D341Med (cell line): ENCODE results near the gene ZNF638.

Experiments used
- DNase-seq: peaks from one replicate; pipeline ENCODE4 v3.0.0; 2012; ENCODE audit warnings: low spot score

Gene ZNF638

GRCh38 chr2:71336802-71337201 is 5.2 kb downstream of the ZNF638 start:
- DNase-seq = no peak

GRCh38 chr2:71337776-71338175 is 6.2 kb downstream of the ZNF638 start:
- no peak for DNase-seq

GRCh38 chr2:71339685-71340084 is 8.1 kb downstream of the ZNF638 start:
- no peak for DNase-seq

GRCh38 chr2:71340176-71340575 is 8.6 kb downstream of the ZNF638 start:
- DNase-seq = no peak

GRCh38 chr2:71341645-71342044 is 10.1 kb downstream of the ZNF638 start:
- no peak for DNase-seq

- no peak for DNase-seq
Observed at GRCh38 chr2:71346065-71346464, 14.5 kb downstream of the ZNF638 start.

- no peak for DNase-seq
Observed at GRCh38 chr2:71347517-71347916, 15.9 kb downstream of the ZNF638 start.

GRCh38 chr2:71348302-71348701 is 16.7 kb downstream of the ZNF638 start:
- DNase-seq = no peak

GRCh38 chr2:71353248-71353647 is 21.7 kb downstream of the ZNF638 start:
- no peak for DNase-seq

GRCh38 chr2:71358931-71359671 is 27.5 kb downstream of the ZNF638 start:
- no peak for DNase-seq

- no peak for DNase-seq
Observed at GRCh38 chr2:71360434-71360975, 28.9 kb downstream of the ZNF638 start.

GRCh38 chr2:71361631-71362030 is 30.0 kb downstream of the ZNF638 start:
- no peak for DNase-seq

- no peak for DNase-seq
Observed at GRCh38 chr2:71362447-71362846, 30.9 kb downstream of the ZNF638 start.

GRCh38 chr2:71370015-71370414 is 38.4 kb downstream of the ZNF638 start:
- no peak for DNase-seq

GRCh38 chr2:71372042-71372441 is 40.5 kb downstream of the ZNF638 start:
- DNase-seq = no peak

- no peak for DNase-seq
Observed at GRCh38 chr2:71379086-71379485, 47.5 kb downstream of the ZNF638 start.

- DNase-seq = no peak
Observed at GRCh38 chr2:71380665-71381064, 49.1 kb downstream of the ZNF638 start.

- DNase-seq = no peak
Observed at GRCh38 chr2:71385012-71385411, 53.4 kb downstream of the ZNF638 start.

GRCh38 chr2:71388214-71388613 is 56.6 kb downstream of the ZNF638 start:
- DNase-seq = no peak

- DNase-seq = no peak
Observed at GRCh38 chr2:71389384-71390072, 57.9 kb downstream of the ZNF638 start.

GRCh38 chr2:71393216-71393615 is 61.6 kb downstream of the ZNF638 start:
- DNase-seq = no peak

GRCh38 chr2:71395471-71395870 is 63.9 kb downstream of the ZNF638 start:
- DNase-seq = no peak

- no peak for DNase-seq
Observed at GRCh38 chr2:71402427-71402826, 70.8 kb downstream of the ZNF638 start.
